Measurements from ENCODE around the gene ZNF337.
"Not testable (repeated sequence)": the region's sequence is repeated elsewhere in the genome, so short reads cannot be mapped to it uniquely, and the experiment has no call there.

The ZNF337 gene

GRCh38 chr20:25672659-25673235, 23.9 kb downstream of the ZNF337 start:
- Mint-ChIP-seq H3K27ac (no peak overlapping the region), H3K27me3 (ENCODE audit: low read depth, poor library complexity) (peaks cover 3% of the 10 kb centered on the region), H3K4me3 (no peak overlapping the region), H3K36me3 (ENCODE audit: low read depth) (peaks cover 61% of the 10 kb centered on the region), H3K4me1 (no peaks in the 10 kb centered on the region), H3K9me3 (no peaks in the 10 kb centered on the region)
- no peak for TF ChIP-seq CTCF (IDR thresholded peaks at IDR 0.05)
- DNase-seq: no peak

GRCh38 chr20:25669826-25670422, 26.7 kb downstream of the ZNF337 start:
- no peak overlapping the region for H3K27ac Mint-ChIP-seq
- no peaks in the 10 kb centered on the region for H3K9me3 Mint-ChIP-seq
- peaks cover 33% of the 10 kb centered on the region for H3K36me3 Mint-ChIP-seq (ENCODE audit: low read depth)
- no peak for DNase-seq
- H3K27me3 Mint-ChIP-seq (ENCODE audit: low read depth, poor library complexity): peaks cover 3% of the 10 kb centered on the region
- no peak for TF ChIP-seq CTCF (IDR thresholded peaks at IDR 0.05)
- no peaks in the 10 kb centered on the region for H3K4me1 Mint-ChIP-seq
- H3K4me3 Mint-ChIP-seq: no peak overlapping the region

DNA sequence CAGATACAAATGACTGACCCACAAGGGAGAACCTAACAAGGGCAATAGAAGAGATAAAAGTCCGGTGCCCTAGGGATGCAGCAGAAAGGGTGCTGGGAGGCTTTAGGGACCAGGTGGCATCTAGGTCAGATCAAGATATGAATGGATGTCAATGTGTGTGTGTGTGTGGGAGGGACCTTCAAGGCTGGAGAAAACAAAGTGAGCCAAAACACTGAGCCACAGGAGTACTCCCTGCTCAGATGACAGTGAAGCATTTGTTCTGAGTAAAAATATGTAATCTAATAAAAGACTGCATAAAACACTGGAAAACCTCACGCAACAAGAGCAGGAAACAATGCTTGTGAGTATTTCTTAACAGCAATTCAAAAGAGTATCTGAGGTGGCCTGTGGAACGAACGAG, 28.2 kb downstream of the ZNF337 start:
- peaks cover 5% of the 10 kb centered on the region for H3K9me3 Mint-ChIP-seq
- DNase-seq: no peak
- no peaks in the 10 kb centered on the region for H3K4me1 Mint-ChIP-seq
- H3K36me3 Mint-ChIP-seq (ENCODE audit: low read depth): peaks cover 23% of the 10 kb centered on the region
- no peak for TF ChIP-seq CTCF (IDR thresholded peaks at IDR 0.05)
- H3K27ac Mint-ChIP-seq: no peak overlapping the region
- H3K4me3 Mint-ChIP-seq: no peak overlapping the region
- no peaks in the 10 kb centered on the region for H3K27me3 Mint-ChIP-seq (ENCODE audit: low read depth, poor library complexity)

- H3K27ac Mint-ChIP-seq: no peak overlapping the region
- no peak for DNase-seq
- no peaks in the 10 kb centered on the region for H3K27me3 Mint-ChIP-seq (ENCODE audit: low read depth, poor library complexity)
- TF ChIP-seq CTCF (IDR thresholded peaks at IDR 0.05): no peak
- peaks cover 13% of the 10 kb centered on the region for H3K9me3 Mint-ChIP-seq
- peaks cover 26% of the 10 kb centered on the region for H3K36me3 Mint-ChIP-seq (ENCODE audit: low read depth)
- no peaks in the 10 kb centered on the region for H3K4me1 Mint-ChIP-seq
- no peak overlapping the region for H3K4me3 Mint-ChIP-seq
These were observed 36.7 kb downstream of the ZNF337 start for GRCh38 chr20:25659999-25660398.

GRCh38 chr20:25654487-25654886, 42.2 kb downstream of the ZNF337 start:
- Mint-ChIP-seq H3K36me3 (ENCODE audit: low read depth) (peaks cover 23% of the 10 kb centered on the region), H3K27me3 (ENCODE audit: low read depth, poor library complexity) (no peaks in the 10 kb centered on the region), H3K9me3 (peaks cover 6% of the 10 kb centered on the region), H3K27ac (no peak overlapping the region), H3K4me3 (no peak overlapping the region), H3K4me1 (no peaks in the 10 kb centered on the region)
- DNase-seq: no peak
- no peak for TF ChIP-seq CTCF (IDR thresholded peaks at IDR 0.05)

DNA sequence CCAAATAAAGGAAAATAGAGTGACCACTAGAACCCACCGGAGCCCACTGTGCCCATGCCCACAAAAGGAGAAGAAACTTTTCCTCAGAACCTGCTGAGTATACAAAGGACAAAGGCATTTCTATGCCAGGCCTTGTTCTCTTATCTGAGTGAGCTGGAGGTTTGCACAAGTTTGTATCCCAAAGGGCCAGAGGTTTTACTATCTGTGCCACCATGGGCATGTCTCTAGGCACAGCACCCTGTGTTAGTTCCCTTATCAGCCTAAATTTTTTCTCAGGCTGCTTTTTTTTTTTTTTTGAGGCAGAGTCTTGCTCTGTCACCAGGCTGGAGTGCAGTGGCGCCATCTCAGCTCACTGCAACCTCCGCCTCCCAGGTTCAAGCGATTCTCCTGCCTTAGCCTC, 43.8 kb downstream of the ZNF337 start:
- DNase-seq; H3K4me3 Mint-ChIP-seq; H3K27ac Mint-ChIP-seq; H3K9me3 Mint-ChIP-seq; H3K27me3 Mint-ChIP-seq (ENCODE audit: low read depth, poor library complexity); H3K4me1 Mint-ChIP-seq: not testable (repeated sequence)
- peaks cover 31% of the 10 kb centered on the region for H3K36me3 Mint-ChIP-seq (ENCODE audit: low read depth)

Measured in nephron progenitor cell (in vitro differentiated cells).